Erythroblast (primary cell): ENCODE data around the gene SPIN3.

ENCODE experiments used
- GATA1 ChIP-seq: IDR thresholded peaks from 2 replicates; pipeline ENCODE4 v1.6.1; 2011; ENCODE audit warnings: low read depth, mild to moderate bottlenecking, control low read depth, low read length, moderate library complexity
- POLR2A ChIP-seq: IDR thresholded peaks from 2 replicates; pipeline ENCODE4 v1.6.1; 2011; ENCODE audit warnings: mild to moderate bottlenecking, low read length

- TF ChIP-seq POLR2A (no peak), GATA1 (no peak)
Measured at GRCh38 chrX:56963377-56963776, 32.0 kb downstream of the SPIN3 start.
